Hematopoietic multipotent progenitor cell treated with erythropoietin and hydrocortisone succinate and interleukin-3 and kit ligand, for 15 days (in vitro differentiated cells): ENCODE data around the gene HYAL1.
A peak's percentile ranks its signal among the peaks of the same experiment; 100 is the strongest.
"Not testable (repeated sequence)": the region's sequence is repeated elsewhere in the genome, so short reads cannot be mapped to it uniquely, and the experiment has no call there.

ENCODE experiments used
- DNase-seq: peaks from one replicate; pipeline ENCODE4 v3.0.0-alpha.2; 2015; ENCODE audit warnings: low spot score

HYAL1 gene

GRCh38 chr3:50294089-50294488 lies 9.3 kb downstream of the HYAL1 start:
- no peak for DNase-seq

- no peak for DNase-seq
Measured at GRCh38 chr3:50293079-50293801, 10.1 kb downstream of the HYAL1 start.

GRCh38 chr3:50292159-50293078 lies 11.0 kb downstream of the HYAL1 start, which contains the start of gene IFRD2:
IFRD2 (minus strand) TSS chr3:50292429; CDS start chr3:50292274, 155 bp downstream.
- peak; percentile 97 for DNase-seq

GRCh38 chr3:50290161-50290641 lies 13.2 kb downstream of the HYAL1 start:
- DNase-seq: no peak

- DNase-seq: no peak
Measured at GRCh38 chr3:50289130-50289529, 14.2 kb downstream of the HYAL1 start.

GRCh38 chr3:50288387-50289007 lies 14.9 kb downstream of the HYAL1 start:
- no peak for DNase-seq

GRCh38 chr3:50287262-50287661 lies 16.1 kb downstream of the HYAL1 start:
- DNase-seq: no peak

GRCh38 chr3:50286322-50287227 lies 16.8 kb downstream of the HYAL1 start:
- DNase-seq: no peak

GRCh38 chr3:50284121-50284520 lies 19.3 kb downstream of the HYAL1 start:
- DNase-seq: not testable (repeated sequence)

GRCh38 chr3:50279255-50280016 lies 23.9 kb downstream of the HYAL1 start:
- no peak for DNase-seq

GRCh38 chr3:50278880-50279224 lies 24.5 kb downstream of the HYAL1 start, which contains the start of gene LSMEM2:
LSMEM2 (plus strand) TSS chr3:50279087; CDS start chr3:50279114, 27 bp downstream.
- DNase-seq: no peak

- DNase-seq: no peak
Measured at GRCh38 chr3:50278123-50278879, 25.1 kb downstream of the HYAL1 start.

GRCh38 chr3:50276762-50277101 lies 26.6 kb downstream of the HYAL1 start:
- DNase-seq: no peak

- no peak for DNase-seq
Measured at GRCh38 chr3:50275996-50276761, 27.2 kb downstream of the HYAL1 start.

- no peak for DNase-seq
Measured at GRCh38 chr3:50275141-50275995, 28.0 kb downstream of the HYAL1 start.

GRCh38 chr3:50274371-50275104 lies 28.8 kb downstream of the HYAL1 start:
- DNase-seq: peak; percentile 77

GRCh38 chr3:50273689-50274065 lies 29.7 kb downstream of the HYAL1 start:
- no peak for DNase-seq
